Airway epithelial cell (primary cell): ENCODE results near the gene ARVCF. TPM values are rescaled to one million over a fixed set of nuclear protein-coding genes. Genes with fewer than 3 reads are reported as not detected.

Source experiments
- total RNA-seq: library from RNA; depleted of rRNA; stranded (reverse); fragments of >200 nt; gene quantifications from 2 replicates; pipeline ENCODE4 v1.2.3, GENCODE V29; 2015

Gene ARVCF, protein sequence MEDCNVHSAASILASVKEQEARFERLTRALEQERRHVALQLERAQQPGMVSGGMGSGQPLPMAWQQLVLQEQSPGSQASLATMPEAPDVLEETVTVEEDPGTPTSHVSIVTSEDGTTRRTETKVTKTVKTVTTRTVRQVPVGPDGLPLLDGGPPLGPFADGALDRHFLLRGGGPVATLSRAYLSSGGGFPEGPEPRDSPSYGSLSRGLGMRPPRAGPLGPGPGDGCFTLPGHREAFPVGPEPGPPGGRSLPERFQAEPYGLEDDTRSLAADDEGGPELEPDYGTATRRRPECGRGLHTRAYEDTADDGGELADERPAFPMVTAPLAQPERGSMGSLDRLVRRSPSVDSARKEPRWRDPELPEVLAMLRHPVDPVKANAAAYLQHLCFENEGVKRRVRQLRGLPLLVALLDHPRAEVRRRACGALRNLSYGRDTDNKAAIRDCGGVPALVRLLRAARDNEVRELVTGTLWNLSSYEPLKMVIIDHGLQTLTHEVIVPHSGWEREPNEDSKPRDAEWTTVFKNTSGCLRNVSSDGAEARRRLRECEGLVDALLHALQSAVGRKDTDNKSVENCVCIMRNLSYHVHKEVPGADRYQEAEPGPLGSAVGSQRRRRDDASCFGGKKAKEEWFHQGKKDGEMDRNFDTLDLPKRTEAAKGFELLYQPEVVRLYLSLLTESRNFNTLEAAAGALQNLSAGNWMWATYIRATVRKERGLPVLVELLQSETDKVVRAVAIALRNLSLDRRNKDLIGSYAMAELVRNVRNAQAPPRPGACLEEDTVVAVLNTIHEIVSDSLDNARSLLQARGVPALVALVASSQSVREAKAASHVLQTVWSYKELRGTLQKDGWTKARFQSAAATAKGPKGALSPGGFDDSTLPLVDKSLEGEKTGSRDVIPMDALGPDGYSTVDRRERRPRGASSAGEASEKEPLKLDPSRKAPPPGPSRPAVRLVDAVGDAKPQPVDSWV
- 16.7 and 19.0 TPM in 2 replicates for total RNA-seq

DNA sequence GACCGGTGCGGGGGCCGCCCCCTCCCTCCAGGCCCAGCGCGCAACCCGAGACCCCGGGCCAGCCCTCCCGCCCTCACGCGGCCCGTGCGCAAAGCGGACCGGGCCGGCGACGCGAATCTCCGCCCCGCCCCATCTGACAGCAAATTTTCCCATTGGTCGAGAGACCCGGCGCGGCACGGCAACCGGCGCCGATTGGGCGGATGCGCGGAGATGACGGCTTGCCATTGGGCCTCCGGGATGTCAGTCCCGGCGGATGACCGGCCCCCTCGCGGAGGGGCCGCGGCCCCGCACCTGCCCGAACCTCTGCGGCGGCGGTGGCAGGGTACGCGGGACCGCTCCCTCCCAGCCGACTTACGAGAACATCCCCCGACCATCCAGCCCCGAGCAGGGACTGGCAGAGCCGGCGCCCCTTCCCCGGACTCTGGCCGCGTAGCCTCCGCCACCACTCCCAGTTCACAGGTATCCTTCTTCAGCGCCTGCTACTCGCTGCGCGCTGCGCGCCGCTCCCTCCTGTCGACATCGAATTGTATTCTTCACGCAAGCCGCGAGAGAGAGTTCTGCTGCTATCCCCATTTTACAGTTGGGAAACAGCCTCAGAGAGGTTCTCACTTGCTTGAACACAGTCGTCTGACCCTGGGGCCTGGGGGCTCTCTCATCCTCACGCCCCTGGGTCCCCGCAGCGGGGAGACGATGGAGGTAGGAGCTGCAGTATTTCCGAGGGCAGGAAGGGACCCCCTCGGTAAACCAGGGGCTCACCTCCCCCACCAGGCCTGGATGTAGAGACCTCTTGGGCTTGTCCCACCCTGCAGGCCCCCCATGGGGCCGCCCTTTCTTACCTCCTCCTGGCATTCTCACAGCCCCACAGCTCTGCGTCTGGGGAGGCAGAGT lies at the start of gene ARVCF:
Gene ARVCF, minus strand, starts transcription at position 90 of the 888 bp plus-strand sequence. CDS start 26,029 bp downstream, outside the sequence.

DNA sequence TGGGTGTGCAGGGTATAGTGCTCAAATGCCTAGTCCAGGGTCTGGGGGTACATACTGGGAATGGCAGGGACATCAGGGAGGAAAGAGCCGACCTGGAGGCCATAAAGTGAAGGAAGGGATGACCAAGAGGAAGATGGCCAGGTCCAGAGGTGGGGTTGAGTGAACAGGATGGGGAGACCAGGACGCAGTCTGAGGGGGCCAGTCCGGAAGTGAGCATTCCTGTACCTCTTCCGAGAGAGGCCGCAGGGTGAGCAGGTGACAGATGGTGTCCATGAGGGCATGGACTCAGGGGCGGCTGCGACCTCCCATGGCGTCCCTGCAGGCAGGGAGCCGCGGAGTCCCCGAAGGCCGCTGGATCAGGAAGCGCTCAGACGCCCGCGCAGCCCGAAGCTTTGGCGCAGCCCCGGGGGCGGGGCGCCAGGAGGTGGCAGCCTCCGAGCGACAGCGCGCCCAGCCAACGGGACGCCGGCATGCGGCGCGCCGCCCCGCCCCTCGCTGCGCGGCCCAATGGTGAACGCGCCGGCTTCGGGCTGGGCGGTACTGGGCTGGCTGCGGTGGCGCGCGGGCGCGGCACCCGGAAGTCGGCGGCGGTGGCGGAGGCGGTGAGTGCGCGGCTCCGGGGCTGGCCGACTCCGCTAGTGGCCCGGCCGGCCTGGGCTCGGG lies 4.0 kb upstream of the ARVCF start, which contains the start of gene TANGO2:
Gene TANGO2, plus strand, starts transcription at position 578 of the 663 bp plus-strand sequence. CDS start 15,689 bp downstream, outside the sequence.

DNA sequence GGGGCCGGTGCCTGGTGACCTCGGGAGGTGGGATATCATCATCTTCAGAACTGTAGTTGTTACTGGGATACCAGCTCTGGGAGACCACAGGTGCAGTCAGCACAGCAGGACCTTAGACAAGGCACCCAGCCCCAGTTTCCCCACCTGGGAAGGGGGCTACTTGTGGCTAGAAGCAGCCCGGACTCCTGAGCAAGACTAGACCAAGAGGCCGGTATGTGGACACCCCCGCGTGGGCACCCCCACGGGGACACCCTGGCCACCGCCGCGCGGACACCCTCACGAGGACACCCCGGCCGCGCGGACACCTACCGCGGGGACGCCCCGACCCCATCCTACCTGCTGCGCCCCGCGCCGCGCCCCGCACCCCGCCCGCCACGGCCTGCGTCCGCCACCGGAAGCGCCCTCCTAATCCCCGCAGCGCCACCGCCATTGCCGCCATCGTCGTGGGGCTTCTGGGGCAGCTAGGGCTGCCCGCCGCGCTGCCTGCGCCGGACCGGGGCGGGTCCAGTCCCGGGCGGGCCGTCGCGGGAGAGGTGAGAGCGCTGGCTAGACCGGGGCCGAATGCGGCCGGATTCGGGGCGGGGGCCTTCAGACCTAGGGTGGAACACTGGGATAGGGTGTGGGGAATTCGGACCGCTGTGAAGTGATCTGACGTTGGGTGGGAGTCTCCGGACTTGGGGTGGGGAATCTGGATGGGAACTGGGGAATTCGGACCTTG lies 75.1 kb downstream of the ARVCF start, which contains the start of the genes COMT and TXNRD2:
Gene COMT, plus strand, starts transcription at position 408 of the 718 bp plus-strand sequence. CDS start 20,755 bp downstream, outside the sequence.
Gene TXNRD2, minus strand, starts transcription at position 454 of the 718 bp plus-strand sequence. Its CDS starts 15 bp downstream, at position 439.

Other genes starting within 250 kb of the ARVCF start
- gene GNB1L, start 161.9 kb downstream of the ARVCF start, total RNA-seq = 13.0 and 24.8 TPM in 2 replicates
- 18.2 and 23.2 TPM in 2 replicates for gene RTL10, start 161.9 kb downstream of the ARVCF start, total RNA-seq
- gene COMT, start 75.1 kb downstream of the ARVCF start, total RNA-seq = 281 and 359 TPM in 2 replicates
- 14.1 and 21.9 TPM in 2 replicates for gene TXNRD2, start 75.0 kb downstream of the ARVCF start, total RNA-seq
- gene TANGO2, start 4.3 kb upstream of the ARVCF start, total RNA-seq = 17.0 and 18.9 TPM in 2 replicates
- 12.4 and 16.1 TPM in 2 replicates for gene DGCR8, start 63.4 kb upstream of the ARVCF start, total RNA-seq
- gene RANBP1, start 99.3 kb upstream of the ARVCF start, total RNA-seq = 639 and 758 TPM in 2 replicates
- gene TRMT2A, start 100.4 kb upstream of the ARVCF start, total RNA-seq = 30.1 and 39.7 TPM in 2 replicates
- gene ZDHHC8, start 115.0 kb upstream of the ARVCF start, total RNA-seq = 13.1 and 18.4 TPM in 2 replicates
- gene CCDC188, start 134.2 kb upstream of the ARVCF start, total RNA-seq = not detected in 2 replicates